NT2/D1 (cell line): ENCODE data around the gene PLCB1.

Source experiments
- YY1 ChIP-seq: IDR thresholded peaks from 2 replicates; pipeline ENCODE4 v1.6.1; 2011; ENCODE audit not compliant: insufficient read length, insufficient read depth
- ZNF274 ChIP-seq: IDR thresholded peaks from 2 replicates; pipeline ENCODE4 v1.6.1; 2011; ENCODE audit warnings: mild to moderate bottlenecking, low read depth, low read length

GRCh38 chr20:8255945-8256632, 124.0 kb downstream of the PLCB1 start:
- no peak for TF ChIP-seq ZNF274
- TF ChIP-seq YY1: no peak
